HCT116 (cell line): ENCODE measurements around the gene CSN3.

ENCODE experiments used
- EZH2 ChIP-seq: fragments of 200-600 bp; sonication (generic); IDR thresholded peaks from 2 replicates; pipeline ENCODE4 v1.6.1; 2017; ENCODE audit warnings: antibody characterized with exemption, mixed run types
- EZH2phosphoT487 ChIP-seq: fragments of 200-600 bp; IDR thresholded peaks from 2 replicates; pipeline ENCODE4 v1.6.1; 2018; ENCODE audit warnings: antibody characterized with exemption, borderline replicate concordance
- POLR2A ChIP-seq: IDR thresholded peaks from 2 replicates; pipeline ENCODE4 v1.7.0; 2011; ENCODE audit warnings: borderline replicate concordance; ENCODE audit not compliant: insufficient read depth, insufficient read length; ENCODE audit errors: extremely low read depth
- POLR2AphosphoS5 ChIP-seq: IDR thresholded peaks from 2 replicates; pipeline ENCODE4 v1.6.1; 2011; ENCODE audit warnings: mild to moderate bottlenecking, low read depth, low read length, moderate library complexity
- SIN3A ChIP-seq: IDR thresholded peaks from 2 replicates; pipeline ENCODE4 v1.6.1; 2012; ENCODE audit warnings: low read depth
- YY1 ChIP-seq: IDR thresholded peaks from 2 replicates; pipeline ENCODE4 v1.6.1; 2011; ENCODE audit warnings: low read length, low read depth, moderate library complexity, mild to moderate bottlenecking; ENCODE audit not compliant: insufficient replicate concordance; ENCODE audit errors: extremely low read depth
- ZNF274 ChIP-seq: fragments of 200-500 bp; sonication (Bioruptor generic); IDR thresholded peaks from 2 replicates; pipeline ENCODE4 v1.6.1; 2014; ENCODE audit warnings: mild to moderate bottlenecking, low read depth, low read length, inconsistent platforms
- TF ChIP-seq, protein P1 (sequence below): IDR thresholded peaks from 2 replicates; pipeline ENCODE4 v1.6.1; 2012; ENCODE audit warnings: low read depth
- TF ChIP-seq, protein P2 (sequence below): IDR thresholded peaks from 2 replicates; pipeline ENCODE4 v1.6.1; 2011; ENCODE audit warnings: mild to moderate bottlenecking, low read length, moderate library complexity; ENCODE audit not compliant: insufficient replicate concordance; ENCODE audit errors: extremely low read depth
- TF ChIP-seq, protein P3 (sequence below): IDR thresholded peaks from 2 replicates; pipeline ENCODE4 v1.6.1; 2012

DNA sequence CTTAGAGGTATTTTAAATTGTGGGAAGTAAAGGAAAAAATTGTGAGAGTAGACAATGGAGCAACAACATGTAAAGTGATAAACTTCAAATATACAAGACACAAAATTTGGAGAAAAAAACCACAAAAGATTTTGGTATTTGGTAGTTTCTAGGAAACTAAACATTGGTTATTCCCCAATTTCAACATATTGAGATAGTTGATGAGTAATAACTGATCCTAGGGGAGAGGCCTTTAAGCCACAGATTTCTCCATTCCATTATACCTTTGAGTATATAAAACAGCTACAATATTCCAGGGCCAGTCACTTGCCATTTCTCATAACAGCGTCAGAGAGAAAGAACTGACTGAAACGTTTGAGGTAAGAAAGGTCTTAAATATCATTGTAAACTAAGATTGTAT, 16.6 kb upstream of the CSN3 start, which contains the start of gene FDCSP:
- TF ChIP-seq EZH2 (no peak), SIN3A (no peak), POLR2A (no peak), POLR2AphosphoS5 (no peak), EZH2phosphoT487 (no peak), ZNF274 (no peak), YY1 (no peak)
- TF ChIP-seq, protein P1, sequence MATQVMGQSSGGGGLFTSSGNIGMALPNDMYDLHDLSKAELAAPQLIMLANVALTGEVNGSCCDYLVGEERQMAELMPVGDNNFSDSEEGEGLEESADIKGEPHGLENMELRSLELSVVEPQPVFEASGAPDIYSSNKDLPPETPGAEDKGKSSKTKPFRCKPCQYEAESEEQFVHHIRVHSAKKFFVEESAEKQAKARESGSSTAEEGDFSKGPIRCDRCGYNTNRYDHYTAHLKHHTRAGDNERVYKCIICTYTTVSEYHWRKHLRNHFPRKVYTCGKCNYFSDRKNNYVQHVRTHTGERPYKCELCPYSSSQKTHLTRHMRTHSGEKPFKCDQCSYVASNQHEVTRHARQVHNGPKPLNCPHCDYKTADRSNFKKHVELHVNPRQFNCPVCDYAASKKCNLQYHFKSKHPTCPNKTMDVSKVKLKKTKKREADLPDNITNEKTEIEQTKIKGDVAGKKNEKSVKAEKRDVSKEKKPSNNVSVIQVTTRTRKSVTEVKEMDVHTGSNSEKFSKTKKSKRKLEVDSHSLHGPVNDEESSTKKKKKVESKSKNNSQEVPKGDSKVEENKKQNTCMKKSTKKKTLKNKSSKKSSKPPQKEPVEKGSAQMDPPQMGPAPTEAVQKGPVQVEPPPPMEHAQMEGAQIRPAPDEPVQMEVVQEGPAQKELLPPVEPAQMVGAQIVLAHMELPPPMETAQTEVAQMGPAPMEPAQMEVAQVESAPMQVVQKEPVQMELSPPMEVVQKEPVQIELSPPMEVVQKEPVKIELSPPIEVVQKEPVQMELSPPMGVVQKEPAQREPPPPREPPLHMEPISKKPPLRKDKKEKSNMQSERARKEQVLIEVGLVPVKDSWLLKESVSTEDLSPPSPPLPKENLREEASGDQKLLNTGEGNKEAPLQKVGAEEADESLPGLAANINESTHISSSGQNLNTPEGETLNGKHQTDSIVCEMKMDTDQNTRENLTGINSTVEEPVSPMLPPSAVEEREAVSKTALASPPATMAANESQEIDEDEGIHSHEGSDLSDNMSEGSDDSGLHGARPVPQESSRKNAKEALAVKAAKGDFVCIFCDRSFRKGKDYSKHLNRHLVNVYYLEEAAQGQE, result no peak
- TF ChIP-seq, protein P2, sequence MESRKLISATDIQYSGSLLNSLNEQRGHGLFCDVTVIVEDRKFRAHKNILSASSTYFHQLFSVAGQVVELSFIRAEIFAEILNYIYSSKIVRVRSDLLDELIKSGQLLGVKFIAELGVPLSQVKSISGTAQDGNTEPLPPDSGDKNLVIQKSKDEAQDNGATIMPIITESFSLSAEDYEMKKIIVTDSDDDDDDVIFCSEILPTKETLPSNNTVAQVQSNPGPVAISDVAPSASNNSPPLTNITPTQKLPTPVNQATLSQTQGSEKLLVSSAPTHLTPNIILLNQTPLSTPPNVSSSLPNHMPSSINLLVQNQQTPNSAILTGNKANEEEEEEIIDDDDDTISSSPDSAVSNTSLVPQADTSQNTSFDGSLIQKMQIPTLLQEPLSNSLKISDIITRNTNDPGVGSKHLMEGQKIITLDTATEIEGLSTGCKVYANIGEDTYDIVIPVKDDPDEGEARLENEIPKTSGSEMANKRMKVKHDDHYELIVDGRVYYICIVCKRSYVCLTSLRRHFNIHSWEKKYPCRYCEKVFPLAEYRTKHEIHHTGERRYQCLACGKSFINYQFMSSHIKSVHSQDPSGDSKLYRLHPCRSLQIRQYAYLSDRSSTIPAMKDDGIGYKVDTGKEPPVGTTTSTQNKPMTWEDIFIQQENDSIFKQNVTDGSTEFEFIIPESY, result no peak
- TF ChIP-seq, protein P3, sequence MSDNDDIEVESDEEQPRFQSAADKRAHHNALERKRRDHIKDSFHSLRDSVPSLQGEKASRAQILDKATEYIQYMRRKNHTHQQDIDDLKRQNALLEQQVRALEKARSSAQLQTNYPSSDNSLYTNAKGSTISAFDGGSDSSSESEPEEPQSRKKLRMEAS, result no peak
